CD1c-positive myeloid dendritic cell (primary cell): ENCODE results near the gene ACAP3.

Experiments
- DNase-seq: peaks from one replicate; pipeline ENCODE4 v3.0.0-alpha.2; 2016; ENCODE audit errors: extremely low spot score

The ACAP3 gene

GRCh38 chr1:1245178-1245816, 62.4 kb downstream of the ACAP3 start:
- DNase-seq, result no peak

GRCh38 chr1:1244192-1244811, 63.4 kb downstream of the ACAP3 start:
- no peak for DNase-seq

GRCh38 chr1:1243807-1244191, 63.9 kb downstream of the ACAP3 start:
- DNase-seq, result no peak

- no peak for DNase-seq
Observed at GRCh38 chr1:1243266-1243660, 64.5 kb downstream of the ACAP3 start.

GRCh38 chr1:1242461-1243265, 65.1 kb downstream of the ACAP3 start:
- DNase-seq, result no peak
